ENCODE measurements around the gene GRB10.

The GRB10 gene

GRCh38 chr7:50676079-50676478 is 106.6 kb downstream of the GRB10 start:
- Mint-ChIP-seq H3K36me3 (ENCODE audit: low read depth) (peaks cover 21% of the 10 kb centered on the region), H3K27ac (peak overlapping the region; percentile 45 to 77 (median 63)), H3K4me1 (peaks cover 41% of the 10 kb centered on the region), H3K27me3 (ENCODE audit: low read depth) (peaks cover 2% of the 10 kb centered on the region), H3K9me3 (no peaks in the 10 kb centered on the region), H3K4me3 (no peak overlapping the region)
- no peak for TF ChIP-seq CTCF (IDR thresholded peaks at IDR 0.05; ENCODE audit: unreplicated experiment in 3 of 3)

GRCh38 chr7:50674896-50675835 is 107.5 kb downstream of the GRB10 start:
- no peaks in the 10 kb centered on the region for H3K9me3 Mint-ChIP-seq
- H3K36me3 Mint-ChIP-seq (ENCODE audit: low read depth), result peaks cover 30% of the 10 kb centered on the region
- H3K27ac Mint-ChIP-seq, result no peak overlapping the region
- no peak overlapping the region for H3K4me3 Mint-ChIP-seq
- H3K4me1 Mint-ChIP-seq, result peaks cover 36% of the 10 kb centered on the region
- TF ChIP-seq CTCF (IDR thresholded peaks at IDR 0.05; ENCODE audit: unreplicated experiment in 3 of 3), result no peak
- H3K27me3 Mint-ChIP-seq (ENCODE audit: low read depth), result no peaks in the 10 kb centered on the region

GRCh38 chr7:50674299-50674698 is 108.4 kb downstream of the GRB10 start:
- Mint-ChIP-seq H3K36me3 (ENCODE audit: low read depth) (peaks cover 37% of the 10 kb centered on the region), H3K27me3 (ENCODE audit: low read depth) (no peaks in the 10 kb centered on the region), H3K4me3 (no peak overlapping the region), H3K9me3 (no peaks in the 10 kb centered on the region), H3K27ac (no peak overlapping the region), H3K4me1 (peaks cover 29% of the 10 kb centered on the region)
- no peak for TF ChIP-seq CTCF (IDR thresholded peaks at IDR 0.05; ENCODE audit: unreplicated experiment in 3 of 3)

GRCh38 chr7:50673096-50673495 is 109.6 kb downstream of the GRB10 start:
- peaks cover 25% of the 10 kb centered on the region for H3K4me1 Mint-ChIP-seq
- H3K36me3 Mint-ChIP-seq (ENCODE audit: low read depth), result peaks cover 48% of the 10 kb centered on the region
- no peak for TF ChIP-seq CTCF (IDR thresholded peaks at IDR 0.05; ENCODE audit: unreplicated experiment in 3 of 3)
- H3K27ac Mint-ChIP-seq, result no peak overlapping the region
- H3K4me3 Mint-ChIP-seq, result no peak overlapping the region
- no peaks in the 10 kb centered on the region for H3K9me3 Mint-ChIP-seq
- H3K27me3 Mint-ChIP-seq (ENCODE audit: low read depth), result no peaks in the 10 kb centered on the region

- H3K27me3 Mint-ChIP-seq (ENCODE audit: low read depth), result no peaks in the 10 kb centered on the region
- peaks cover 25% of the 10 kb centered on the region for H3K4me1 Mint-ChIP-seq
- no peaks in the 10 kb centered on the region for H3K9me3 Mint-ChIP-seq
- H3K4me3 Mint-ChIP-seq, result no peak overlapping the region
- H3K36me3 Mint-ChIP-seq (ENCODE audit: low read depth), result peaks cover 58% of the 10 kb centered on the region
- H3K27ac Mint-ChIP-seq, result no peak overlapping the region
- TF ChIP-seq CTCF (IDR thresholded peaks at IDR 0.05; ENCODE audit: unreplicated experiment in 3 of 3), result no peak
Observed at GRCh38 chr7:50672045-50672444, 110.7 kb downstream of the GRB10 start.

- H3K36me3 Mint-ChIP-seq (ENCODE audit: low read depth), result peaks cover 61% of the 10 kb centered on the region
- H3K27ac Mint-ChIP-seq, result no peak overlapping the region
- TF ChIP-seq CTCF (IDR thresholded peaks at IDR 0.05; ENCODE audit: unreplicated experiment in 3 of 3), result no peak
- no peak overlapping the region for H3K4me3 Mint-ChIP-seq
- peaks cover 20% of the 10 kb centered on the region for H3K4me1 Mint-ChIP-seq
- H3K9me3 Mint-ChIP-seq, result no peaks in the 10 kb centered on the region
- H3K27me3 Mint-ChIP-seq (ENCODE audit: low read depth), result no peaks in the 10 kb centered on the region
Observed at GRCh38 chr7:50671386-50671785, 111.3 kb downstream of the GRB10 start.

All from nephron (organoid).